T-helper 2 cell treated with Interferon-gamma antibody and Interleukin-4, amounts not matched to agents 5 μg/mL and 100 μg/mL, for 36 hours (primary cell): ENCODE results near the gene PHKG2.

Experiments used
- DNase-seq: peaks from one replicate; pipeline ENCODE4 v3.0.0; 2021; ENCODE audit warnings: low spot score
- H3K27ac Mint-ChIP-seq: one replicate; pipeline ENCODE4 v1.8.0; 2021; ENCODE audit warnings: mild to moderate bottlenecking, mixed read lengths
- H3K27me3 Mint-ChIP-seq: one replicate; pipeline ENCODE4 v1.8.0; 2021; ENCODE audit warnings: low read depth, mixed read lengths
- H3K36me3 Mint-ChIP-seq: one replicate; pipeline ENCODE4 v1.8.0; 2021; ENCODE audit warnings: low read depth, mixed read lengths
- H3K4me1 Mint-ChIP-seq: one replicate; pipeline ENCODE4 v1.8.0; 2021; ENCODE audit warnings: low read depth, mixed read lengths
- H3K4me3 Mint-ChIP-seq: one replicate; pipeline ENCODE4 v1.8.0; 2022; ENCODE audit warnings: mild to moderate bottlenecking, moderate library complexity, mixed read lengths
- H3K9me3 Mint-ChIP-seq: one replicate; pipeline ENCODE4 v1.8.0; 2021; ENCODE audit warnings: mixed read lengths

The PHKG2 gene

DNA sequence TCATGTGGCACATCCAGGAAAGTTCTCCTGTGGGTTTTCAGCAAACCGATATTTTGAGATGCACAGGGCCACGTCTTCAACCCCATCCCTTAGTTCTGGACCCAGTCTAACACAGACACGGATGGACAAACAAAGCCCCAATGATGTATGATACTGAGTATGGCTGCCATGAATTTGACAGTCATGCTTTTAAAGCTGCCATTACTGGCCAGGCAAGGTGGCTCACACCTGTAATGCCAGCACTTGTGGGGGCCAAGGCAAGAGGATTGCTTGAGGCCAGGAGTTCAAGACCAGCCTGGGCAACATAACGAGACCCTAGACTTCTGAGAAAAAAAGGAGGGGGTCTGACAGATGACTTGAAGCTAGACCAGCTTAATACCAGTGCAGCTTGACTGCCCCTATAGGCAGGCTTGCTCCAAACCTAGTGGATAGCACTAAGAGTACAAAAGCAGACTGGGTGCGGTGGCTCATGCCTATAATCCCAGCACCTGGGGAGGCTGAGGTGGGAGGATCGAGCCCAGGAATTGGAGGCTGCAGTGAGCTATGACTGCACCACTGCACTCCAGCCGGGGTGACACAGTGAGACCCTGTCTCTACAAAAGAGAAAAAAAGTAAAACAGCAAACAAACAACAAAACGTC is 49.6 kb downstream of the PHKG2 start:
- no peak for DNase-seq
- no peaks in the 10 kb centered on the region for H3K36me3 Mint-ChIP-seq
- H3K4me1 Mint-ChIP-seq, result peaks cover 2% of the 10 kb centered on the region

More for the DNA sequence above, 49.6 kb downstream of the PHKG2 start:
- Mint-ChIP-seq H3K9me3 (no peaks in the 10 kb centered on the region), H3K27me3 (no peaks in the 10 kb centered on the region), H3K4me3 (no peak overlapping the region), H3K27ac (no peak overlapping the region)
